HepG2 (cell line): ENCODE measurements around the gene PTCD1. TPM values are rescaled to one million over a fixed set of nuclear protein-coding genes. Genes with fewer than 3 reads are reported as not detected.
A peak's percentile ranks its signal among the peaks of the same experiment; 100 is the strongest.

ENCODE experiments used
- ATF1 ChIP-seq: IDR thresholded peaks from 2 replicates; pipeline ENCODE4 v1.6.1; 2016; ENCODE audit warnings: mild to moderate bottlenecking, control low read depth
- GLI4 ChIP-seq: sonication (generic); formaldehyde crosslinking; IDR thresholded peaks from 2 replicates; pipeline ENCODE4 v1.5.1; 2020; ENCODE audit warnings: missing genetic modification reagents, mild to moderate bottlenecking, moderate library complexity, borderline replicate concordance
- PHF21A ChIP-seq: sonication (generic); formaldehyde crosslinking; IDR thresholded peaks from 2 replicates; pipeline ENCODE4 v1.5.0; 2020; ENCODE audit warnings: mild to moderate bottlenecking, missing genetic modification reagents
- SIX4 ChIP-seq: sonication (generic); formaldehyde crosslinking; IDR thresholded peaks from 2 replicates; pipeline ENCODE4 v1.4.0; 2020; ENCODE audit warnings: missing genetic modification reagents
- ZBTB20 ChIP-seq: sonication (generic); formaldehyde crosslinking; IDR thresholded peaks from 2 replicates; pipeline ENCODE4 v1.8.1; 2023; ENCODE audit warnings: missing genetic modification reagents, low read depth, mild to moderate bottlenecking, borderline replicate concordance
- ZKSCAN5 ChIP-seq: sonication (generic); formaldehyde crosslinking; IDR thresholded peaks from 2 replicates; pipeline ENCODE4 v1.5.1; 2020; ENCODE audit warnings: mild to moderate bottlenecking, missing genetic modification reagents
- ZMYM4 ChIP-seq: sonication (generic); formaldehyde crosslinking; IDR thresholded peaks from 2 replicates; pipeline ENCODE4 v1.8.1; 2023; ENCODE audit warnings: mild to moderate bottlenecking, missing genetic modification reagents
- ZNF34 ChIP-seq: sonication (generic); formaldehyde crosslinking; IDR thresholded peaks from 2 replicates; pipeline ENCODE4 v1.4.0; 2020; ENCODE audit warnings: mild to moderate bottlenecking, missing genetic modification reagents, borderline replicate concordance
- ZNF703 ChIP-seq: sonication (generic); formaldehyde crosslinking; IDR thresholded peaks from 2 replicates; pipeline ENCODE4 v1.5.1; 2020; ENCODE audit warnings: missing genetic modification reagents, mild to moderate bottlenecking, moderate library complexity, borderline replicate concordance
- ZNF720 ChIP-seq: sonication (generic); formaldehyde crosslinking; IDR thresholded peaks from 2 replicates; pipeline ENCODE4 v1.4.0; 2020; ENCODE audit warnings: missing genetic modification reagents
- ZNF724P ChIP-seq: sonication (generic); formaldehyde crosslinking; IDR thresholded peaks from 2 replicates; pipeline ENCODE4 v1.8.0; 2022; ENCODE audit warnings: missing genetic modification reagents, borderline replicate concordance
- ZNF772 ChIP-seq: sonication (generic); formaldehyde crosslinking; IDR thresholded peaks from 2 replicates; pipeline ENCODE4 v1.5.0; 2020; ENCODE audit warnings: mild to moderate bottlenecking, missing genetic modification reagents
- ZSCAN31 ChIP-seq: sonication (generic); formaldehyde crosslinking; IDR thresholded peaks from 2 replicates; pipeline ENCODE4 v1.5.0; 2020; ENCODE audit warnings: low read depth, mild to moderate bottlenecking, missing genetic modification reagents
- polyA plus RNA-seq, 8 experiments: library from polyadenylated mRNA; depleted of rRNA in 3 of 8; stranded (reverse) in 7 of 8; unstranded in 1 of 8; fragments of >200 nt; fragmentation: Illumina TruSeq in 4 of 8; extraction: Trizol in 4 of 8; gene quantifications; 2 replicates each; pipeline versions ENCODE4 v1.2.1 to v1.2.3, GENCODE V29; 2011 to 2016; ENCODE audit warnings: low read depth in 4 of 8, missing spikeins in 1 of 8, mixed read lengths in 1 of 8; ENCODE audit not compliant: insufficient read depth in 1 of 8
- total RNA-seq, 5 experiments: library from RNA; depleted of rRNA; stranded (reverse); fragments of >200 nt; fragmentation: Illumina TruSeq; extraction: Trizol; gene quantifications; 2 replicates each; pipeline ENCODE4 v1.2.3, GENCODE V29; 2016; ENCODE audit warnings: low read depth in 1 of 5
- TF ChIP-seq, protein P1 (sequence below): sonication (generic); formaldehyde crosslinking; IDR thresholded peaks from 2 replicates; pipeline ENCODE4 v1.9.0; 2021; ENCODE audit warnings: missing genetic modification reagents, mild to moderate bottlenecking, borderline replicate concordance
- TF ChIP-seq, protein P2 (sequence below): IDR thresholded peaks from 2 replicates; pipeline ENCODE4 v1.6.1; 2012; ENCODE audit warnings: inconsistent platforms
- TF ChIP-seq, protein P3 (sequence below): sonication (generic); formaldehyde crosslinking; conservative IDR thresholded peaks from 2 replicates; pipeline ENCODE4 v1.8.0; 2022; ENCODE audit warnings: low read depth, missing genetic modification reagents
- TF ChIP-seq, protein P4 (sequence below): sonication (generic); formaldehyde crosslinking; IDR thresholded peaks from 2 replicates; pipeline ENCODE4 v1.5.1; 2020; ENCODE audit warnings: missing genetic modification reagents, mild to moderate bottlenecking, borderline replicate concordance
- TF ChIP-seq, protein P5 (sequence below): sonication (generic); formaldehyde crosslinking; IDR thresholded peaks from 2 replicates; pipeline ENCODE4 v1.4.0; 2020; ENCODE audit warnings: missing genetic modification reagents
- TF ChIP-seq, protein P6 (sequence below): sonication (generic); formaldehyde crosslinking; IDR thresholded peaks from 2 replicates; pipeline ENCODE4 v1.5.1; 2020; ENCODE audit warnings: missing genetic modification reagents, mild to moderate bottlenecking, borderline replicate concordance

The PTCD1 gene
- total and polyA plus RNA-seq, 2 of the 13 experiments (the other 11 are each of a cell fraction or from before 2014, with no cell fraction given), result 3.0 to 8.4 TPM

DNA sequence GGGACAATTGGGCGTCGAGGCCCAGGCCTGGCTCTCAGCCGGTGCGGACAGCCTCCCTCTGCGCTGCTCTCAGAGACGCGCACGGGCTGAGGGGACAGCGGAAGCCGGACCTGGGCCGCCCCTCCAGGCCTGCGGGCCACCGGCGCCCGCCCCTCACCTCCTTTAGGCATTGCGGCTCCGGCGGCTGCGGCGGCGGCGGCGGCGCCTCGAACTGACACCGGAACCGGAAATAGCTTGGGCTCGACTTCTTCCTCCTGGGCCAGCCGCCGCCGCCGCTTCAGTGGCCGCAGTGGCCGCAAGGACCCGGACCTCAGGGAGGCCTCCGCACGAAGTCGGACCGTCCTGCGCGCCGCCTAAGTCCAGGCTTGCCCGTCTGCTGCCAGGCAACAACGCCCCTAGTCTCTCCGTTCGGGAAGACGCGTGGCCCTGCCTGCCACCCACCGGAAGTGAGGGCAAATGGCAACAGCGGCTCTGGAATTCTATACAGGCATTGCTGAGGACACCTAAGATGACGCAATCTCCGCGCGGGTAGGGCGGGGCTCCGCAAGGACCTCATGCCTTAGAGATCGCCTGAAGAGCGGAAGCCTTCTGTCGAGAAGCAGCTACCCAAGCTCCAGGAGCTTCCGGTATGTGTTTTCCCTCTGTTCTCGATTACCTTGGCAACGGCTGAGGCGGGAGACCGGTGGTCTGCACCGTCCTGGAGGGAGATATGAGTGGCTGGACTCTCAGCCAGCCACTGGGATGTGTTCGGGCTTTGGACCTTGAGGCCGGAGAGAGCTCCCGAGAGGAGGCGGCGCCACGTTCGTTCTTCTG is 30.0 kb downstream of the PTCD1 start, which contains the start of the genes BUD31 and PDAP1 (continued):
- TF ChIP-seq, protein P1, sequence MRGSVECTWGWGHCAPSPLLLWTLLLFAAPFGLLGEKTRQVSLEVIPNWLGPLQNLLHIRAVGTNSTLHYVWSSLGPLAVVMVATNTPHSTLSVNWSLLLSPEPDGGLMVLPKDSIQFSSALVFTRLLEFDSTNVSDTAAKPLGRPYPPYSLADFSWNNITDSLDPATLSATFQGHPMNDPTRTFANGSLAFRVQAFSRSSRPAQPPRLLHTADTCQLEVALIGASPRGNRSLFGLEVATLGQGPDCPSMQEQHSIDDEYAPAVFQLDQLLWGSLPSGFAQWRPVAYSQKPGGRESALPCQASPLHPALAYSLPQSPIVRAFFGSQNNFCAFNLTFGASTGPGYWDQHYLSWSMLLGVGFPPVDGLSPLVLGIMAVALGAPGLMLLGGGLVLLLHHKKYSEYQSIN, result no peak
- TF ChIP-seq ZNF724P (CRISPR knock-in tag) (peak; percentile 64; the same call in 1 of the 2 replicates), PHF21A (CRISPR knock-in tag) (peak; percentile 68; the same call in 1 of the 2 replicates), ZBTB20 (CRISPR knock-in tag) (no peak), ZMYM4 (peak; percentile 25; the same call in 1 of the 2 replicates), ZNF720 (CRISPR knock-in tag) (no peak), ZNF703 (CRISPR knock-in tag) (no peak), ZSCAN31 (CRISPR knock-in tag) (no peak; the same call in 1 of the 2 replicates), ZNF772 (CRISPR knock-in tag) (0 out of 2 replicates have a peak, but pooled peaks have one; percentile 74), GLI4 (CRISPR knock-in tag) (no peak), ATF1 (CRISPR knock-in tag) (peak; percentile 76), ZKSCAN5 (CRISPR knock-in tag) (no peak), SIX4 (peak; percentile 59; the same call in 1 of the 2 replicates), ZNF34 (peak; percentile 98)
- TF ChIP-seq, protein P2, sequence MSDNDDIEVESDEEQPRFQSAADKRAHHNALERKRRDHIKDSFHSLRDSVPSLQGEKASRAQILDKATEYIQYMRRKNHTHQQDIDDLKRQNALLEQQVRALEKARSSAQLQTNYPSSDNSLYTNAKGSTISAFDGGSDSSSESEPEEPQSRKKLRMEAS, result peak; percentile 80
- TF ChIP-seq, protein P3, sequence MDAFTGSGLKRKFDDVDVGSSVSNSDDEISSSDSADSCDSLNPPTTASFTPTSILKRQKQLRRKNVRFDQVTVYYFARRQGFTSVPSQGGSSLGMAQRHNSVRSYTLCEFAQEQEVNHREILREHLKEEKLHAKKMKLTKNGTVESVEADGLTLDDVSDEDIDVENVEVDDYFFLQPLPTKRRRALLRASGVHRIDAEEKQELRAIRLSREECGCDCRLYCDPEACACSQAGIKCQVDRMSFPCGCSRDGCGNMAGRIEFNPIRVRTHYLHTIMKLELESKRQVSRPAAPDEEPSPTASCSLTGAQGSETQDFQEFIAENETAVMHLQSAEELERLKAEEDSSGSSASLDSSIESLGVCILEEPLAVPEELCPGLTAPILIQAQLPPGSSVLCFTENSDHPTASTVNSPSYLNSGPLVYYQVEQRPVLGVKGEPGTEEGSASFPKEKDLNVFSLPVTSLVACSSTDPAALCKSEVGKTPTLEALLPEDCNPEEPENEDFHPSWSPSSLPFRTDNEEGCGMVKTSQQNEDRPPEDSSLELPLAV (CRISPR knock-in tag), result no peak
- TF ChIP-seq, protein P4, sequence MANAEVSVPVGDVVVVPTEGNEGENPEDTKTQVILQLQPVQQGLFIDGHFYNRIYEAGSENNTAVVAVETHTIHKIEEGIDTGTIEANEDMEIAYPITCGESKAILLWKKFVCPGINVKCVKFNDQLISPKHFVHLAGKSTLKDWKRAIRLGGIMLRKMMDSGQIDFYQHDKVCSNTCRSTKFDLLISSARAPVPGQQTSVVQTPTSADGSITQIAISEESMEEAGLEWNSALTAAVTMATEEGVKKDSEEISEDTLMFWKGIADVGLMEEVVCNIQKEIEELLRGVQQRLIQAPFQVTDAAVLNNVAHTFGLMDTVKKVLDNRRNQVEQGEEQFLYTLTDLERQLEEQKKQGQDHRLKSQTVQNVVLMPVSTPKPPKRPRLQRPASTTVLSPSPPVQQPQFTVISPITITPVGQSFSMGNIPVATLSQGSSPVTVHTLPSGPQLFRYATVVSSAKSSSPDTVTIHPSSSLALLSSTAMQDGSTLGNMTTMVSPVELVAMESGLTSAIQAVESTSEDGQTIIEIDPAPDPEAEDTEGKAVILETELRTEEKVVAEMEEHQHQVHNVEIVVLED (CRISPR knock-in tag), result peak; percentile 87; the same call in 1 of the 2 replicates
- TF ChIP-seq, protein P5, sequence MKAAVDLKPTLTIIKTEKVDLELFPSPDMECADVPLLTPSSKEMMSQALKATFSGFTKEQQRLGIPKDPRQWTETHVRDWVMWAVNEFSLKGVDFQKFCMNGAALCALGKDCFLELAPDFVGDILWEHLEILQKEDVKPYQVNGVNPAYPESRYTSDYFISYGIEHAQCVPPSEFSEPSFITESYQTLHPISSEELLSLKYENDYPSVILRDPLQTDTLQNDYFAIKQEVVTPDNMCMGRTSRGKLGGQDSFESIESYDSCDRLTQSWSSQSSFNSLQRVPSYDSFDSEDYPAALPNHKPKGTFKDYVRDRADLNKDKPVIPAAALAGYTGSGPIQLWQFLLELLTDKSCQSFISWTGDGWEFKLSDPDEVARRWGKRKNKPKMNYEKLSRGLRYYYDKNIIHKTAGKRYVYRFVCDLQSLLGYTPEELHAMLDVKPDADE (CRISPR knock-in tag), result no peak
- TF ChIP-seq, protein P6, sequence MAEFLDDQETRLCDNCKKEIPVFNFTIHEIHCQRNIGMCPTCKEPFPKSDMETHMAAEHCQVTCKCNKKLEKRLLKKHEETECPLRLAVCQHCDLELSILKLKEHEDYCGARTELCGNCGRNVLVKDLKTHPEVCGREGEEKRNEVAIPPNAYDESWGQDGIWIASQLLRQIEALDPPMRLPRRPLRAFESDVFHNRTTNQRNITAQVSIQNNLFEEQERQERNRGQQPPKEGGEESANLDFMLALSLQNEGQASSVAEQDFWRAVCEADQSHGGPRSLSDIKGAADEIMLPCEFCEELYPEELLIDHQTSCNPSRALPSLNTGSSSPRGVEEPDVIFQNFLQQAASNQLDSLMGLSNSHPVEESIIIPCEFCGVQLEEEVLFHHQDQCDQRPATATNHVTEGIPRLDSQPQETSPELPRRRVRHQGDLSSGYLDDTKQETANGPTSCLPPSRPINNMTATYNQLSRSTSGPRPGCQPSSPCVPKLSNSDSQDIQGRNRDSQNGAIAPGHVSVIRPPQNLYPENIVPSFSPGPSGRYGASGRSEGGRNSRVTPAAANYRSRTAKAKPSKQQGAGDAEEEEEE (CRISPR knock-in tag), result no peak
